HG03045 (cell line): ENCODE data around the gene R3HDM2.

ENCODE experiments used
- ATAC-seq: cut with Tn5 transposase; IDR thresholded peaks from one replicate; pipeline ENCODE4 v1.9.1; 2021; ENCODE audit warnings: mild to moderate bottlenecking, moderate library complexity; ENCODE audit not compliant: unreplicated experiment

R3HDM2 gene

GRCh38 chr12:57243521-57244311, 187.1 kb downstream of the R3HDM2 start:
- peak; percentile 24 for ATAC-seq

GRCh38 chr12:57242691-57243454, 188.0 kb downstream of the R3HDM2 start:
- ATAC-seq = peak; percentile 35

- no peak for ATAC-seq
Measured at GRCh38 chr12:57242329-57242690, 188.5 kb downstream of the R3HDM2 start.

GRCh38 chr12:57241402-57242310, 189.2 kb downstream of the R3HDM2 start:
- ATAC-seq = no peak

GRCh38 chr12:57240926-57241401, 189.9 kb downstream of the R3HDM2 start:
- ATAC-seq = no peak

- peak; percentile 21 for ATAC-seq
Measured at GRCh38 chr12:57240066-57240921, 190.5 kb downstream of the R3HDM2 start.

GRCh38 chr12:57239587-57240065, 191.2 kb downstream of the R3HDM2 start:
- no peak for ATAC-seq

- ATAC-seq = peak; percentile 47
Measured at GRCh38 chr12:57238854-57239554, 191.8 kb downstream of the R3HDM2 start.

- no peak for ATAC-seq
Measured at GRCh38 chr12:57237932-57238853, 192.7 kb downstream of the R3HDM2 start.

- ATAC-seq = no peak
Measured at GRCh38 chr12:57237596-57237931, 193.3 kb downstream of the R3HDM2 start.

GRCh38 chr12:57236925-57237595, 193.8 kb downstream of the R3HDM2 start:
- no peak for ATAC-seq

- ATAC-seq = no peak
Measured at GRCh38 chr12:57236201-57236924, 194.5 kb downstream of the R3HDM2 start.

- ATAC-seq = no peak
Measured at GRCh38 chr12:57235728-57236131, 195.1 kb downstream of the R3HDM2 start.

GRCh38 chr12:57235017-57235727, 195.7 kb downstream of the R3HDM2 start:
- no peak for ATAC-seq

- no peak for ATAC-seq
Measured at GRCh38 chr12:57234571-57235016, 196.2 kb downstream of the R3HDM2 start.

GRCh38 chr12:57234233-57234570, 196.6 kb downstream of the R3HDM2 start:
- no peak for ATAC-seq
